GM21515 (cell line): Measurements from ENCODE around the gene ZNF280A.
"Not testable (repeated sequence)": the region's sequence is repeated elsewhere in the genome, so short reads cannot be mapped to it uniquely, and the experiment has no call there.

ENCODE experiments used
- ATAC-seq: cut with Tn5 transposase; IDR thresholded peaks from one replicate; pipeline ENCODE4 v1.9.1; 2021; ENCODE audit not compliant: unreplicated experiment

The ZNF280A gene

GRCh38 chr22:22546490-22546889 lies 26.4 kb upstream of the ZNF280A start:
- no peak for ATAC-seq

GRCh38 chr22:22545084-22545483 lies 25.0 kb upstream of the ZNF280A start:
- no peak for ATAC-seq

- ATAC-seq = no peak
Observed at GRCh38 chr22:22538226-22538989, 18.3 kb upstream of the ZNF280A start.

GRCh38 chr22:22536916-22537315 lies 16.8 kb upstream of the ZNF280A start:
- ATAC-seq = no peak

- no peak for ATAC-seq
Observed at GRCh38 chr22:22536515-22536914, 16.4 kb upstream of the ZNF280A start.

- no peak for ATAC-seq
Observed at GRCh38 chr22:22535662-22536061, 15.6 kb upstream of the ZNF280A start.

GRCh38 chr22:22534604-22535415 lies 14.7 kb upstream of the ZNF280A start:
- ATAC-seq = no peak

GRCh38 chr22:22533863-22534262 lies 13.8 kb upstream of the ZNF280A start:
- ATAC-seq = no peak

- no peak for ATAC-seq
Observed at GRCh38 chr22:22533417-22533816, 13.3 kb upstream of the ZNF280A start.

- ATAC-seq = not testable (repeated sequence)
Observed at GRCh38 chr22:22532547-22533071, 12.5 kb upstream of the ZNF280A start.

- ATAC-seq = no peak
Observed at GRCh38 chr22:22531770-22532546, 11.9 kb upstream of the ZNF280A start.

- no peak for ATAC-seq
Observed at GRCh38 chr22:22528780-22529179, 8.7 kb upstream of the ZNF280A start.

GRCh38 chr22:22527312-22527711 lies 7.2 kb upstream of the ZNF280A start:
- no peak for ATAC-seq

GRCh38 chr22:22526125-22526912 lies 6.2 kb upstream of the ZNF280A start:
- ATAC-seq = no peak

GRCh38 chr22:22523494-22523893 lies 3.4 kb upstream of the ZNF280A start:
- no peak for ATAC-seq

- ATAC-seq = no peak
Observed at GRCh38 chr22:22521631-22522030, 1.6 kb upstream of the ZNF280A start.

- no peak for ATAC-seq
Observed at GRCh38 chr22:22520667-22521602, 865 bp upstream of the ZNF280A start.

- ATAC-seq = no peak
Observed at GRCh38 chr22:22519591-22519990, 479 bp downstream of the ZNF280A start.

GRCh38 chr22:22516992-22517391 lies 3.1 kb downstream of the ZNF280A start:
- ATAC-seq = no peak
